ENCODE data around the gene FPR2.

The FPR2 gene, protein sequence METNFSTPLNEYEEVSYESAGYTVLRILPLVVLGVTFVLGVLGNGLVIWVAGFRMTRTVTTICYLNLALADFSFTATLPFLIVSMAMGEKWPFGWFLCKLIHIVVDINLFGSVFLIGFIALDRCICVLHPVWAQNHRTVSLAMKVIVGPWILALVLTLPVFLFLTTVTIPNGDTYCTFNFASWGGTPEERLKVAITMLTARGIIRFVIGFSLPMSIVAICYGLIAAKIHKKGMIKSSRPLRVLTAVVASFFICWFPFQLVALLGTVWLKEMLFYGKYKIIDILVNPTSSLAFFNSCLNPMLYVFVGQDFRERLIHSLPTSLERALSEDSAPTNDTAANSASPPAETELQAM
- long read RNA-seq, partial matches to known transcripts = 0 of 3 reads
- long read RNA-seq, other reads (novel, unspliced or antisense) = 0 of 3 reads

GRCh38 chr19:51760697-51761356 lies at the start of gene FPR2:
Gene FPR2, plus strand, starts transcription at chr19:51761180. Its CDS starts 7,479 bp downstream, at chr19:51768659.
- Histone ChIP-seq H3K27me3 (ENCODE audit: insufficient read depth, poor library complexity, severe bottlenecking) (no peaks in the 10 kb centered on the region), H3K4me3 (replicated peaks; ENCODE audit: insufficient read depth, low read length) (peak within 1 kb of the TSS; percentile 7), H3K27ac (replicated peaks) (peak within 1 kb of the TSS; percentile 74)
- TF ChIP-seq POLR2AphosphoS5 (IDR thresholded peaks at IDR 0.05; ENCODE audit: low read depth) = peak; percentile 42; the same call in 1 of the 2 replicates
- TF ChIP-seq GABPA (IDR thresholded peaks at IDR 0.05; ENCODE audit: low read depth) = no peak
- peak in 1 of 2 experiments; percentile 78 for DNase-seq (ENCODE audit: low read depth in 1 of 2, low spot score in 1 of 2)

DNA sequence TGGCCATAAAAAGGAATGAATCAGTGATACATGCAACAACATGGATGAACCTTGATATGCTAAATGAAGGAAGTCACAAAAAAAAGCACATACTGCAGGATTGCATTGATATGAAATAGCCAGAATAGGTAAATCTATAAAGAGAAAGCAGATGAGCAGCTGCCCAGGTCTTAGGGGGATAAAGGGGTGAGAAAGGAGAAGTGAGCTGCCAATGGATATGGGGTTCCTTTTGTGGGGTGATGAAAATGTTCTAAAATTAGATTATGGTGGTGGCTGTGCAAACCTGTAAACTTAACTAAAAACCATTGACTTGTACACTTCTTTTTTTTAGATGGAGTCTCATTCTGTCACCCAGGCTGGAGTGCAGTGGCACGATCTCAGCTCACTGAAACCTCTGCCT lies 49.3 kb upstream of the FPR2 start:
- Histone ChIP-seq H3K4me3 (replicated peaks; ENCODE audit: insufficient read depth, low read length) (no peak overlapping the region), H3K27ac (replicated peaks) (no peak overlapping the region), H3K27me3 (ENCODE audit: insufficient read depth, poor library complexity, severe bottlenecking) (no peaks in the 10 kb centered on the region)
- no peak for DNase-seq (ENCODE audit: low read depth in 1 of 2, low spot score in 1 of 2)
- TF ChIP-seq, protein P1, sequence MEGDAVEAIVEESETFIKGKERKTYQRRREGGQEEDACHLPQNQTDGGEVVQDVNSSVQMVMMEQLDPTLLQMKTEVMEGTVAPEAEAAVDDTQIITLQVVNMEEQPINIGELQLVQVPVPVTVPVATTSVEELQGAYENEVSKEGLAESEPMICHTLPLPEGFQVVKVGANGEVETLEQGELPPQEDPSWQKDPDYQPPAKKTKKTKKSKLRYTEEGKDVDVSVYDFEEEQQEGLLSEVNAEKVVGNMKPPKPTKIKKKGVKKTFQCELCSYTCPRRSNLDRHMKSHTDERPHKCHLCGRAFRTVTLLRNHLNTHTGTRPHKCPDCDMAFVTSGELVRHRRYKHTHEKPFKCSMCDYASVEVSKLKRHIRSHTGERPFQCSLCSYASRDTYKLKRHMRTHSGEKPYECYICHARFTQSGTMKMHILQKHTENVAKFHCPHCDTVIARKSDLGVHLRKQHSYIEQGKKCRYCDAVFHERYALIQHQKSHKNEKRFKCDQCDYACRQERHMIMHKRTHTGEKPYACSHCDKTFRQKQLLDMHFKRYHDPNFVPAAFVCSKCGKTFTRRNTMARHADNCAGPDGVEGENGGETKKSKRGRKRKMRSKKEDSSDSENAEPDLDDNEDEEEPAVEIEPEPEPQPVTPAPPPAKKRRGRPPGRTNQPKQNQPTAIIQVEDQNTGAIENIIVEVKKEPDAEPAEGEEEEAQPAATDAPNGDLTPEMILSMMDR (IDR thresholded peaks at IDR 0.05; ENCODE audit: insufficient read depth, low read length) = no peak
- TF ChIP-seq POLR2AphosphoS5 (IDR thresholded peaks at IDR 0.05; ENCODE audit: low read depth) (no peak), SPI1 (IDR thresholded peaks at IDR 0.05; ENCODE audit: borderline replicate concordance, low read depth) (peak; percentile 54; the same call in 1 of the 2 replicates), GABPA (IDR thresholded peaks at IDR 0.05; ENCODE audit: low read depth) (no peak)
- TF ChIP-seq, protein P2, sequence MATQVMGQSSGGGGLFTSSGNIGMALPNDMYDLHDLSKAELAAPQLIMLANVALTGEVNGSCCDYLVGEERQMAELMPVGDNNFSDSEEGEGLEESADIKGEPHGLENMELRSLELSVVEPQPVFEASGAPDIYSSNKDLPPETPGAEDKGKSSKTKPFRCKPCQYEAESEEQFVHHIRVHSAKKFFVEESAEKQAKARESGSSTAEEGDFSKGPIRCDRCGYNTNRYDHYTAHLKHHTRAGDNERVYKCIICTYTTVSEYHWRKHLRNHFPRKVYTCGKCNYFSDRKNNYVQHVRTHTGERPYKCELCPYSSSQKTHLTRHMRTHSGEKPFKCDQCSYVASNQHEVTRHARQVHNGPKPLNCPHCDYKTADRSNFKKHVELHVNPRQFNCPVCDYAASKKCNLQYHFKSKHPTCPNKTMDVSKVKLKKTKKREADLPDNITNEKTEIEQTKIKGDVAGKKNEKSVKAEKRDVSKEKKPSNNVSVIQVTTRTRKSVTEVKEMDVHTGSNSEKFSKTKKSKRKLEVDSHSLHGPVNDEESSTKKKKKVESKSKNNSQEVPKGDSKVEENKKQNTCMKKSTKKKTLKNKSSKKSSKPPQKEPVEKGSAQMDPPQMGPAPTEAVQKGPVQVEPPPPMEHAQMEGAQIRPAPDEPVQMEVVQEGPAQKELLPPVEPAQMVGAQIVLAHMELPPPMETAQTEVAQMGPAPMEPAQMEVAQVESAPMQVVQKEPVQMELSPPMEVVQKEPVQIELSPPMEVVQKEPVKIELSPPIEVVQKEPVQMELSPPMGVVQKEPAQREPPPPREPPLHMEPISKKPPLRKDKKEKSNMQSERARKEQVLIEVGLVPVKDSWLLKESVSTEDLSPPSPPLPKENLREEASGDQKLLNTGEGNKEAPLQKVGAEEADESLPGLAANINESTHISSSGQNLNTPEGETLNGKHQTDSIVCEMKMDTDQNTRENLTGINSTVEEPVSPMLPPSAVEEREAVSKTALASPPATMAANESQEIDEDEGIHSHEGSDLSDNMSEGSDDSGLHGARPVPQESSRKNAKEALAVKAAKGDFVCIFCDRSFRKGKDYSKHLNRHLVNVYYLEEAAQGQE (IDR thresholded peaks at IDR 0.05; ENCODE audit: insufficient replicate concordance, low read depth) = no peak

GRCh38 chr19:51712461-51713081 lies 48.4 kb upstream of the FPR2 start:
- TF ChIP-seq, protein P1 (IDR thresholded peaks at IDR 0.05; ENCODE audit: insufficient read depth, low read length) = peak; percentile 36
- no peak for TF ChIP-seq SPI1 (IDR thresholded peaks at IDR 0.05; ENCODE audit: borderline replicate concordance, low read depth)
- H3K27me3 ChIP-seq (ENCODE audit: insufficient read depth, poor library complexity, severe bottlenecking) = no peaks in the 10 kb centered on the region
- no peak overlapping the region for H3K27ac ChIP-seq (replicated peaks)
- DNase-seq (ENCODE audit: low read depth in 1 of 2, low spot score in 1 of 2) = peak in 1 of 2 experiments; percentile 52
- H3K4me3 ChIP-seq (replicated peaks; ENCODE audit: insufficient read depth, low read length) = no peak overlapping the region

GRCh38 chr19:51713319-51714285 lies 47.4 kb upstream of the FPR2 start:
- Histone ChIP-seq H3K27me3 (ENCODE audit: insufficient read depth, poor library complexity, severe bottlenecking) (no peaks in the 10 kb centered on the region), H3K27ac (replicated peaks) (no peak overlapping the region), H3K4me3 (replicated peaks; ENCODE audit: insufficient read depth, low read length) (no peak overlapping the region)
- TF ChIP-seq, protein P2 (IDR thresholded peaks at IDR 0.05; ENCODE audit: insufficient replicate concordance, low read depth) = no peak
- TF ChIP-seq GABPA (IDR thresholded peaks at IDR 0.05; ENCODE audit: low read depth) (no peak), SPI1 (IDR thresholded peaks at IDR 0.05; ENCODE audit: borderline replicate concordance, low read depth) (no peak), POLR2AphosphoS5 (IDR thresholded peaks at IDR 0.05; ENCODE audit: low read depth) (no peak)
- TF ChIP-seq, protein P1 (IDR thresholded peaks at IDR 0.05; ENCODE audit: insufficient read depth, low read length) = no peak
- DNase-seq (ENCODE audit: low read depth in 1 of 2, low spot score in 1 of 2) = no peak

Measured in HL-60 (cell line).